Mesangial cell (primary cell): ENCODE measurements around the gene GPATCH1. TPM values are rescaled to one million over a fixed set of nuclear protein-coding genes. Genes with fewer than 3 reads are reported as not detected.

Source experiments
- total RNA-seq: library from RNA; depleted of rRNA; stranded (reverse); fragments of >200 nt; gene quantifications from 2 replicates; pipeline ENCODE4 v1.2.3, GENCODE V29; 2015

The GPATCH1 gene, protein sequence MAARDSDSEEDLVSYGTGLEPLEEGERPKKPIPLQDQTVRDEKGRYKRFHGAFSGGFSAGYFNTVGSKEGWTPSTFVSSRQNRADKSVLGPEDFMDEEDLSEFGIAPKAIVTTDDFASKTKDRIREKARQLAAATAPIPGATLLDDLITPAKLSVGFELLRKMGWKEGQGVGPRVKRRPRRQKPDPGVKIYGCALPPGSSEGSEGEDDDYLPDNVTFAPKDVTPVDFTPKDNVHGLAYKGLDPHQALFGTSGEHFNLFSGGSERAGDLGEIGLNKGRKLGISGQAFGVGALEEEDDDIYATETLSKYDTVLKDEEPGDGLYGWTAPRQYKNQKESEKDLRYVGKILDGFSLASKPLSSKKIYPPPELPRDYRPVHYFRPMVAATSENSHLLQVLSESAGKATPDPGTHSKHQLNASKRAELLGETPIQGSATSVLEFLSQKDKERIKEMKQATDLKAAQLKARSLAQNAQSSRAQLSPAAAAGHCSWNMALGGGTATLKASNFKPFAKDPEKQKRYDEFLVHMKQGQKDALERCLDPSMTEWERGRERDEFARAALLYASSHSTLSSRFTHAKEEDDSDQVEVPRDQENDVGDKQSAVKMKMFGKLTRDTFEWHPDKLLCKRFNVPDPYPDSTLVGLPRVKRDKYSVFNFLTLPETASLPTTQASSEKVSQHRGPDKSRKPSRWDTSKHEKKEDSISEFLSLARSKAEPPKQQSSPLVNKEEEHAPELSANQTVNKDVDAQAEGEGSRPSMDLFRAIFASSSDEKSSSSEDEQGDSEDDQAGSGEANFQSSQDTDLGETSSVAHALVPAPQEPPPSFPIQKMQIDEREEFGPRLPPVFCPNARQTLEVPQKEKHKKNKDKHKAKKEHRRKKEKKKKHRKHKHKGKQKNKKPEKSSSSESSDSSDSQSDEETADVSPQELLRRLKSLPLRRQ
- 4.1 and 6.0 TPM in 2 replicates for total RNA-seq

DNA sequence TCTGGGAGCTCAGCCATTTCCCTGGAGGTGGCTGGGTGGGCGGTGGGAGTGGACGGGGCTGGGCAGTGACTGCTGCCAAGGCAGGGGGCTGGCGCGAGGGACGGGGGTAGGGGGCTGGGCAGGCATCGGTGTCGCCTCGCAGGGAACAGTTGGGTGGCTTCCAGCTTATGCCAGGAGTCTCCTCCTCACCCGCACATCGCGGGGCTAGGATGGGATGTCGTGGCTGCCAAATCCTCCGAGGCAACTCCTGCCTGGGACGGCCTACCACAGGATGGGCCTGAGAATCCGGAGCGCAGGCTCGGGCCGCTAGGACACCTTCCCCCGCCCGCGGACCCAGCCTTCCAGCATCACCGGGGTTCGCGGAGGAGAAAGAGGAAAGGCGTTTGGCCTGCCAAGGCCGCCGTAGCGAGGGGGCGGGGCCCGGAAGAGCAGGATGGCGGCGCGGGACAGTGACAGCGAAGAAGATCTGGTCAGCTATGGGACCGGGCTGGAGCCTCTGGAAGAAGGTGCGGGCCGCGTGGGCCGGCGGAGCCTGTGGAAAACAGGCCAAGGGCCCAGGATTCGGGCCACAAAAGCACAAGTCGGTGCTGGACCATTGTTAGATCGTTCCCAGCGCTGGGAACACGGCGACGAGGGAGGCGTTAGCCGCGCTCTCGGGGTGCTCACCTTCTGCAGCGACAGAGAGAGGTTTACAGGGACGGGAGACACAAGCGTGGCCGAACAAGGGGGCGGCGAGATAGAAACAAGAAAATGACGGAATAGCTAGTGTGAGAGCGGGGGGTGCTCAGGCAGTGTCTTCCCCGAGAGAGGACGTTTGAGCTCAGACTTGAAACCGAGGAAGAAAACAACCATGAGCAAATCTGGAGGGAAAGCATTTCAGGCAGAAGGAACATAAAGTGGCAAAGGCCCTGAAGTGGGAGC lies at the start of gene GPATCH1:
TSS of gene GPATCH1 (plus strand) at position 421 of the 921 bp plus-strand sequence. CDS start at position 434, 13 bp downstream.

DNA sequence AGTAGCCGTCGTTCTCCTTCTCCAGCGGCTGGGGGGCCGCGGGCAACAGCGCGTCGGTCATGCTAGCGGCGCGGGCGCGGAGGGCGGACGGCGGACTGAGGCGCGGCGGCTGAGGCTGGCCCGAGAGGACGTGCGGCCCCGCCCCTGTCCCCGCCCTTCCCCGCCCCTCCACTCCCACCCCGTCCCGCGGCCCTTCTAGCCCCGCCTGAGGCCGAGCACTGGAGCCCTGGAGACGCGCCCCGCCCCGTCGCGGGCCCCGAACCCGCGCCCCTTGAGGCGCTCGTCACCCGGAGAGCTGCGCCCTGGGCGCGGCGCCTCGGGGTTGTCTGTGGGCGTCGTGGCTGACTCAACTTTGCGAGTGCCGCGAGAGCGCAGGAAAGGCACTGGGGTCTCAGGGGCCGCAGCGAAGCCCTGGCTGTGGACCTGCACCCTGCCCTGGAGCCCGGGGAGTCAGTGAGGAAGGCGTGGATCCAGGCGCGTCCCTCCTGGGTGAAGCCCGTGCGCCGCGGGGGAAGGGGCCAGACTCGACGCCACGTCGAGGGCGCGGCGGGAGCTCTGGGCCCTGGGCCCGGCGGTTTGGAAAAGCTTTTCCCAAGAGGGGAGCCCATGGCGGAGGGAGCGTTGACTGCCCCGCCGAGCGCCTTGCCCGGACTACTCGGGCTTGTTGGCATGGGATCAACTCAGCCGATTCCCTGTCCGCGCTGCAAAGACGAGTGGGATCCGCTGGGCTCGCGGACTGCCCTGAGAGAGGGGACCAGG lies 16.0 kb upstream of the GPATCH1 start, which contains the start of gene RHPN2:
TSS of gene RHPN2 (minus strand) at position 97 of the 759 bp plus-strand sequence. CDS start at position 61, 36 bp downstream.

DNA sequence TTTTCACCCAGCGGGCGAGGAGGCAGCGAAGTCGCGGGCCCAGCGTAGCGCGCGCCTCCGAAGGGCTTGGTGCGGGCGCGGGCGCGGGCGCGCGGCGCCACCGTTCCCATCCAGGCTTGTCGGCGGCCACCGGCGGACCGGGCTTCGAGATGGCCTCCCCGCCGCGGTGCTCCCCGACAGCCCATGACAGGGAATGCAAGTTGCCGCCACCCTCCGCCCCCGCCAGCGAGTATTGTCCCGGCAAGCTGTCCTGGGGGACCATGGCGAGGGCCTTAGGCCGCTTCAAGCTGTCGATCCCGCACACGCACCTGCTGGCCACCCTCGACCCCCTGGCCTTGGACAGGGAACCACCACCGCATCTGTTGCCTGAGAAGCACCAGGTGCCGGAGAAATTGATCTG lies 51.0 kb downstream of the GPATCH1 start, which contains the start of gene WDR88:
TSS of gene WDR88 (plus strand) at position 94 of the 400 bp plus-strand sequence. CDS start at position 150, 56 bp downstream.

Other genes starting within 250 kb of the GPATCH1 start
- gene SLC7A9, start 211.4 kb upstream of the GPATCH1 start, total RNA-seq: not detected in 2 replicates
- gene CEP89, start 109.2 kb upstream of the GPATCH1 start, total RNA-seq: 15.7 and 25.4 TPM in 2 replicates
- 2.4 and 5.5 TPM in 2 replicates for gene FAAP24, start 108.9 kb upstream of the GPATCH1 start, total RNA-seq
- gene RHPN2, start 16.3 kb upstream of the GPATCH1 start, total RNA-seq: 11.1 and 23.7 TPM in 2 replicates
- gene WDR88, start 50.9 kb downstream of the GPATCH1 start, total RNA-seq: not detected in 2 replicates
- 31.9 and 35.9 TPM in 2 replicates for gene LRP3, start 113.1 kb downstream of the GPATCH1 start, total RNA-seq
- gene SLC7A10, start 144.7 kb downstream of the GPATCH1 start, total RNA-seq: not detected in 2 replicates
- 0.16 and 0.51 TPM in 2 replicates for gene CEBPA, start 221.4 kb downstream of the GPATCH1 start, total RNA-seq